CD4-positive, alpha-beta T cell treated with Interleukin-21 for 1 hour (primary cell): ENCODE measurements around the gene TCL1A.
"Not testable (repeated sequence)": the region's sequence is repeated elsewhere in the genome, so short reads cannot be mapped to it uniquely, and the experiment has no call there.

Source experiments
- DNase-seq: peaks from one replicate; pipeline ENCODE4 v3.0.0-alpha.2; 2020

Gene TCL1A

DNA sequence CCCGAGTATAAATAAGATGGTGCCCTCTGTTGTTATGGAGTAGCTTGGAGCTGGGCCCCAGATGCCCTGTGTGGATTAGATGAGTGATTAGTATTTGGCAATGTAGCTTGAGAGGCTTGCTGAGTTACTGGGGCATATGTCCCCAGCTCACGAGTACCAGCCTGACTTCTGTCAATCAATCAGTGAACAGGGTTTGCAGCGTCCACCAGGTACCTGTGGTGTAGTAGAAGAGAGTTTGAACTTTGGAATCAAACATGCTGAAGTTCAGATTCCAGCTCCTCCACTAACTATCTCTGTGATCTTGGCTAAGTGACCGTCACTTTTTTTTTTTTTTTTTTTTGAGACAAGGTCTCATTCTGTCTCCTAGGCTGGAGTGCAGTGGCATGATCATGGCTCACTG is 39.3 kb downstream of the TCL1A start:
- no peak for DNase-seq

DNA sequence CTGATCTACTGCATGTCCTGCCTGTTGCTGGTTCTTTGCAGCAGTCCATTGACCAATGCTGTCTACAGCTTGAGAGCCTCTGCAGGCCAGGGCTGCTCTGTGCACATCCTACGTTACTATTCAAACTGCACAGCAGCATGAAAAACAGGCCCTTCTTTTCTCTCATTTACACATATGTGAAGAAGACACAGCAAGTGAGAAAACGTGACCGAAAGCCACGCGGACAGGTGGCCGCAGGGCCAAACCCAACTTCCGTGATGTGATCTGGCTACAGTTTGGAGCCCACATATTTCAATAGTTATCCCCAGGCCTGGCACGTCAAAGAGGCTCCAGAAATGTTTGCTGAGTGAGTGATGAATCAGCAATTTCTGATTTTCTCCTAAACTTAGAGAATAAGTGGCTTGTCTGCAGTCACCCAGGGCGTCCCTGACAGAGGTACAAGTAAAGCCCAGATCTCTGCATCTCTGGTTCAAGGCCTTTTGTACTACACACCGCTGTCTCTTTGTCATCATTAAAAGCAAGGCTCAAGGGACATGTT is 45.6 kb downstream of the TCL1A start:
- DNase-seq: no peak

DNA sequence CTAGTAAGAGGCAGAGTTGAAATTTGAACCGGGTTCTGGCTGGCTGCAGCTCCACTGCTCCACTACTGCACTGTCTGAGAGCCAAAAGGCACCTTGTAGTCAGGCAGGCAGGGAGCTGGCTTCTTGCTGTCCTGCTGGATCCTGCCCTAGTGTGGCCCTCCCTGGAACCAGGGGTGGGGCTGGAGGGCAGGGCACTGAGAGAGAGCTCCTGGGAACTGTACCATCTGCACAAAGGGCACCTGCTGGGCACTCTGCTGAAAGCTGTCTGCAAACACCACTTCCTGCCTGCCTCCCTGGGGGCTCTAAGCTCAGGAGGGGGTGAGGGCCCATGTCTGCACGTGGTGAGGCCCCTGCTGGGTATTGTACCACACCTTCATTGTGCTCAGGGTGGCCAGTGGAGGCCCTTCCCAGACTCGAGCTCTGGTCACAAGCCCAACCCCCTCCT is 46.7 kb downstream of the TCL1A start:
- no peak for DNase-seq

DNA sequence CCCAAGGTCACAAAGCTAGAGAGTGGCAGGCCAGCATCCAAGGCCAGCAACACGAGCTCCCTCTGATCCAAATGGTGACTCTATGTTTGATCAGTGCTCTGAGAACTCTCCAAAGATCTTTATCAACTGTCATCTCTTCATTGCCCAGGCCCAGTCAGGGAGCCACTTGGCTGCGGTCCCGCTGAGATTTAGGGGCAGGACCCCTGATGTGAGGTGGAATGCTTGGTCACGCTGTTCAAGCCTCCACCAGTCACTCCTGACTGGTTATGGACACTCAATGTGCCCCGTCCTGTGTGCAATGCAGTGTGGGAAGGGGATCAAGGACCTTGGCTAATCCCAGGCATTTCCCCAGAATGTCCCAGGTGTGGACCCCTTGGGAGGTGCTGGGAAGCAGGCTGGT is 47.5 kb downstream of the TCL1A start:
- no peak for DNase-seq

DNA sequence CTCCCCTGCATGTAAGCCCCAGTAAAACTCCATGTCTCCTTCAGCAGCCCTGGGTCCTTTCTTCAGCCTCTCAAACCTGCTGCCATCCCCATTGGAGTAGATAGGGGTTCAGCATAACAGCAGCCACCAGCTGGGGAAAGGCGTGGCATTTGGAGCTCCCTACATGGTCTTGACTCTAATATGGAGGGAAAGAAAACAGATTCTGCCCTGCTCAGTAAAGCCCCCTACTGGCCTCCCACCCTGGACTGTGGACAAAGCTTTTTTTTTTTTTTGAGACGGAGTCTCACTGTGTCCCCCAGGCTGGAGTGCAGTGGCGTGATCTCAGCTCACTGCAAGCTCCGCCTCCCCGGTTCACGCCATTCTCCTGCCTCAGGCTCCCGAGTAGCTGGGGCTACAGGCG is 48.4 kb downstream of the TCL1A start:
- DNase-seq: not testable (repeated sequence)

DNA sequence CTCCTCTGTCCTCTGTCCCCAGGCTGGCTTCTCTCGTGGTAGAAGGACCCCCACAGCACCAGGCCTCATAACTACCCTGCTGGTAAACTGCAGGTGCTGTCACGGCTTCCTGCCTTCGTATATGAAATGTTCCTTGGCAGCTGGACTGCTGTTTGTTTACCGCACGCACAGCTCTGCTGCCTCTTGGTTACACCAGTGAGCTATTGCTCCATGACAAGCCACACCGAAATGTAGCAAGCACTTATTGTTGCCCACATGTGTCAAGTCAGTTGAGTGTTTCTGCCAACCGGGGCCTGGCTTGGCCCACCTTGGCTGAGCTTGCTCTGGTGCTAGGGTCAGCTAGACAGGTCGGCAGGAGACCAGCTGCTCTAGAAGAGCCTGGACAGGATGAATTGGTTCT is 49.4 kb downstream of the TCL1A start:
- DNase-seq: no peak

DNA sequence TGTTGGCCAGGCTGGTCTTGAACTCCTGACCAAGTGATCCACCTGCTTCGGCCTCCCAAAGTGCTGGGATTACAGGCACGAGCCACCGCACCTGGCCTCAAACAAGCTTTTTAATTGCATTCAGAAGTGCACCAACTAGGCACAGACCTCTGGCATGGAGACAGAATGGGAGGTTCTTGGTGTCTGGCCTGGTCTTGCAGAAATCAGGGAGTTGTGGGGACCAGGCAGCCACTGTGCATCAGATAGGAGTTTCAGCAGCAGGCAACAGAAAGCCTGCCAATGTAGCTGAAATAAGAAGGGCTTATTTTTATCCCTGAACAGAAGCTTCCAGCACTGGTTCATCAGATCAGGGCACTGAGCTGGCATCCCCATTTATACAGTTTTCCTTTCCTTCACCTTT is 49.9 kb downstream of the TCL1A start:
- DNase-seq: no peak

DNA sequence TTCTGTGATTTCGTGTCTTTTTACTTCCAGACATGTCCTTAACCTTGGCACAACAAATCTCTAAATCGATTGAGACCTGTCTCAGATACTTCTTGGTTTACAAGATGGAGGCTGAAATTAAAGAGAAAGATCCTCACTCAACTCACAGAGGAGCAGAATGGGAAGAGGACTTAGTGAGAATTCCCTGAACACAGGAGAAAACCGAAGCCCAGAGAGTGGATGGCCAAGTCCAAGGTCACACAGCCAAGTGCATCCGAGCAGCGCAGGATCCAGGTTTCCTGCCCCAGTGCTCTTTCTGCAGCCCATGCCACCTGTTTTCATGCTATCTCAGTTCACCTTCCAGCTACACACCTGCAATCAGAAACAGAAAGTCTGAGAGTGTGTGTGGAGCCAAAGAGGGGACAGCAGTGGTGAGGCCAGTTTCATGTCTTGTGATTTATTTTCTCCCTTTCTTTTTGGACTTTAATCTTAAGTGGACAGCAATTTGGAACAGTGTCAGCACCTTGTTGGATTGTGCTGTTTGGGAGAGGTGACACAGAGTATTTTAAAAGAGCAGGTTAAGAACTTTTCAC is 50.6 kb downstream of the TCL1A start:
- no peak for DNase-seq

DNA sequence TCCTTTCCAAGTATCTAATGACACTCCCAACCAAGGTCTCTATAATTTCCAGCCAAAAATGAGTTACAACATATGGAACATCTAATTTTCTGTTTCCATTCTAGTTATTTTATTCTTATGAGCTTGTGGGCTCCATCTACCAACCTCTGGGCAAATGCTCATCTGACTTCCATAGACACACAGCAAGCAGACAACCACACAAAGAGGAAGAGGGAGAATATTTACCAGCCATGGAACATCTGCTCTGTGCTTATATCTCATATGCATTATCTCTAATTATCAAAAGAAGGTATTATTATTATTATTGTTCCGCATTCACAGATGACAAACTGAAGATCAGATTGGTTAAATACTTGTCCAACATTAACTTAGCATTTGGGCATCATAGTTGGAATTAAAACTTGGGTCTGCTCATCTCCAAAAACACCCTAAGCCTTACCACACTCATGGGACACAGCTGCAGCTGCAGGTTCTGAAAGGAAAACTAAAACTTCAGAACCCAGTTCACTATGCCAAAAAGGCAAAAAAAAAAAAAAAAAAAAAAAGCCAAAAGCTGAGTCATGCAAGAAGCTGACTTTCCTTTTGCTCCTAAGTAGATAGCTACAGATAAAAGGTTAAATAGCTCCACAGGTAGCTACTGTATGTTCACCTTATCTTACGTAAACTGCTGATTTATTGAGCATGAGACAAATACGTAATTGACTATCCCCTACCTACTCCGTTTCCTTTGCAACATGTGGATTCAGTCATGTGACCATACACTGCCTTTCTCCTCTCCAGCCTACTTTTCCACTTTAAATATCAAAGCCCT is 51.3 kb downstream of the TCL1A start:
- no peak for DNase-seq

DNA sequence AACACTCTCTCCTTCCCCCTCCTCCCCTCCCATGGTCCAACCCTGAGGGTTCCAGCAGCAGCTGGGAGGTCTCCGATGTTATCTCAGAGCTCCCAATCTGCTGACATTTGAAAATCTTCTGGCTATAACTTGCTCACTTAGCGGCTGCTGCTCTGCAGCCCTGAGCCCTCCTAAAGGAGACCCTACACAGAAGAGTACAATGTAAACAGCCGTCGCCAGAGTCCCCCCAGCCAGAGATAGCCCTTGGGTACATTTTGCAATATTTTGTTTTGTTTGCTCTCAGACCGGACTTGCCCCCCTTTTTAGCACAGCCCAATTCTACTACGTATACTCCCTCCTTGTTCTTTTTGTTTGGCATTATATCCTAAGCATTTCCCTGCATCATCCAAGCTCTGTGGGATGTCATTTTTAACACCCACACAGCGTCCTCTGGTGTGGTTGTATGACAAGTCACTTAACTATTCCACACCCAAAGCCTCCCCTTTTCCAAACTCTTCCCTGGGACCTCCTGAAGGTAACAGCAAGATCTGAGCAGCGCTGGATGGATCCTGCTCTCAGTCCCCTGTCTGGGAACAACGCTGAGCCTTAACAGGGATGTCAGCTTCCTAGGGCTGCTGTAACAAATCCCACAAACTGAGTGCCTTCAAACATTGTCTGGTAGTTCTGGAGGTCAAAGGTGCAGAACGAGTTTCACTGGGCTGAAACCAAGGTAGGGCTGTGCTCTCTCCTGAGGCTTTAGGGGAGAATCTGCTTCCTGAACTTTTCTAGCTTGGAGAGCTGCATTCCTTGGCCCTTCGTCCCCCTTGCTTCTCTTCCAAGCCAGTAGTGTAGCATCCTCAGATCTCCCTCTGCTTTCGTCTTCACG is 53.0 kb downstream of the TCL1A start:
- no peak for DNase-seq

DNA sequence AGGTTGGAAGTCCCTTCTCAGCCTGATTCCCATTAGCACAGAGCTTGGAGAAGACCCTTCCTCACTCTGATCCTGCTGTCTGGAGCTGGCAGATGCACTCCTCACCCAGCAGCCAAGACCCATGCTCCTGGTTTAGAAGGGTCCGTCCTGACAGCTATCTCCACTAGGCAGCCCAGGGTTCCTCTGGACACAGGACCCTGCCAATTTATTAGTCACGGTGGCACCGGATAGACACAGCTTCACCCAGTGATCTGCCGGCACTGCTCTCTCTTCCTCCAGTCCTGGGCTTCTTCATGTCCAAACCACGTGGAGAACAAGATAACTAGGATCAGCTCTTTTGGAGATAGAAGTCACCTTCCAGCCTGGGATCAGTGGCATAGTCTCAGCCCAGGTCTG is 53.9 kb downstream of the TCL1A start:
- no peak for DNase-seq
